ENCODE measurements around the gene GPC5. TPM values are rescaled to one million over a fixed set of nuclear protein-coding genes. Genes with fewer than 3 reads are reported as not detected.
"Not testable (repeated sequence)": the region's sequence is repeated elsewhere in the genome, so short reads cannot be mapped to it uniquely, and the experiment has no call there.

Gene GPC5
- total RNA-seq, 1 donor from 2014 or later, result 0.57 TPM

- no peak overlapping the region for H3K4me3 Mint-ChIP-seq (ENCODE audit: low read depth)
- H3K36me3 Mint-ChIP-seq (ENCODE audit: insufficient read depth), result no peaks in the 10 kb centered on the region
- DNase-seq (ENCODE audit: low spot score, unreplicated experiment), result no peak
- TF ChIP-seq CTCF (IDR thresholded peaks at IDR 0.05; ENCODE audit: unreplicated experiment), result no peak
- H3K27ac Mint-ChIP-seq, result no peak overlapping the region
- H3K9me3 Mint-ChIP-seq (ENCODE audit: low read depth), result no peaks in the 10 kb centered on the region
- H3K4me1 Mint-ChIP-seq (ENCODE audit: low read depth), result no peaks in the 10 kb centered on the region
- H3K27me3 Mint-ChIP-seq, result peaks cover 3% of the 10 kb centered on the region
Observed at GRCh38 chr13:91792054-91792453, 393.6 kb downstream of the GPC5 start.

GRCh38 chr13:91797567-91797966, 399.1 kb downstream of the GPC5 start:
- TF ChIP-seq CTCF (IDR thresholded peaks at IDR 0.05; ENCODE audit: unreplicated experiment), result no peak

GRCh38 chr13:91798338-91798737, 399.9 kb downstream of the GPC5 start:
- not testable (repeated sequence) for H3K4me3 Mint-ChIP-seq (ENCODE audit: low read depth); H3K27me3 Mint-ChIP-seq; H3K36me3 Mint-ChIP-seq (ENCODE audit: insufficient read depth); H3K27ac Mint-ChIP-seq; H3K4me1 Mint-ChIP-seq (ENCODE audit: low read depth); DNase-seq (ENCODE audit: low spot score, unreplicated experiment); H3K9me3 Mint-ChIP-seq (ENCODE audit: low read depth)

More at GRCh38 chr13:91797567-91797966, 399.1 kb downstream of the GPC5 start:
- H3K4me3 Mint-ChIP-seq (ENCODE audit: low read depth), result no peak overlapping the region
- H3K9me3 Mint-ChIP-seq (ENCODE audit: low read depth), result peaks cover 3% of the 10 kb centered on the region
- H3K27ac Mint-ChIP-seq, result no peak overlapping the region
- peaks cover 3% of the 10 kb centered on the region for H3K4me1 Mint-ChIP-seq (ENCODE audit: low read depth)
- no peak for DNase-seq (ENCODE audit: low spot score, unreplicated experiment)
- H3K27me3 Mint-ChIP-seq, result peaks cover 3% of the 10 kb centered on the region
- H3K36me3 Mint-ChIP-seq (ENCODE audit: insufficient read depth), result no peaks in the 10 kb centered on the region

- H3K27me3 Mint-ChIP-seq; H3K27ac Mint-ChIP-seq; H3K4me1 Mint-ChIP-seq (ENCODE audit: low read depth); H3K9me3 Mint-ChIP-seq (ENCODE audit: low read depth); DNase-seq (ENCODE audit: low spot score, unreplicated experiment); H3K36me3 Mint-ChIP-seq (ENCODE audit: insufficient read depth); H3K4me3 Mint-ChIP-seq (ENCODE audit: low read depth): not testable (repeated sequence)
Observed at GRCh38 chr13:91801772-91802171, 403.4 kb downstream of the GPC5 start.

- no peak overlapping the region for H3K27ac Mint-ChIP-seq
- H3K36me3 Mint-ChIP-seq (ENCODE audit: insufficient read depth), result no peaks in the 10 kb centered on the region
- no peak for DNase-seq (ENCODE audit: low spot score, unreplicated experiment)
- peaks cover 3% of the 10 kb centered on the region for H3K9me3 Mint-ChIP-seq (ENCODE audit: low read depth)
- H3K27me3 Mint-ChIP-seq, result no peaks in the 10 kb centered on the region
- TF ChIP-seq CTCF (IDR thresholded peaks at IDR 0.05; ENCODE audit: unreplicated experiment), result no peak
- H3K4me1 Mint-ChIP-seq (ENCODE audit: low read depth), result no peaks in the 10 kb centered on the region
- no peak overlapping the region for H3K4me3 Mint-ChIP-seq (ENCODE audit: low read depth)
Observed at GRCh38 chr13:91802957-91803356, 404.5 kb downstream of the GPC5 start.

- no peak for TF ChIP-seq CTCF (IDR thresholded peaks at IDR 0.05; ENCODE audit: unreplicated experiment)
- Mint-ChIP-seq H3K4me1 (ENCODE audit: low read depth) (no peaks in the 10 kb centered on the region), H3K4me3 (ENCODE audit: low read depth) (no peak overlapping the region), H3K36me3 (ENCODE audit: insufficient read depth) (no peaks in the 10 kb centered on the region), H3K27me3 (no peaks in the 10 kb centered on the region), H3K9me3 (ENCODE audit: low read depth) (no peaks in the 10 kb centered on the region), H3K27ac (no peak overlapping the region)
- no peak for DNase-seq (ENCODE audit: low spot score, unreplicated experiment)
Observed at GRCh38 chr13:91804724-91805123, 406.3 kb downstream of the GPC5 start.

Measured in progenitor cell of endocrine pancreas (in vitro differentiated cells).